Measurements from ENCODE around the gene DIAPH3. TPM values are rescaled to one million over a fixed set of nuclear protein-coding genes. Genes with fewer than 3 reads are reported as not detected.

DIAPH3 gene
- total RNA-seq, 4 donors from 2014 or later: 0.10 to 0.67 TPM; not detected in 2

- TF ChIP-seq POLR2A (IDR thresholded peaks at IDR 0.05): no peak
- TF ChIP-seq, protein P1, sequence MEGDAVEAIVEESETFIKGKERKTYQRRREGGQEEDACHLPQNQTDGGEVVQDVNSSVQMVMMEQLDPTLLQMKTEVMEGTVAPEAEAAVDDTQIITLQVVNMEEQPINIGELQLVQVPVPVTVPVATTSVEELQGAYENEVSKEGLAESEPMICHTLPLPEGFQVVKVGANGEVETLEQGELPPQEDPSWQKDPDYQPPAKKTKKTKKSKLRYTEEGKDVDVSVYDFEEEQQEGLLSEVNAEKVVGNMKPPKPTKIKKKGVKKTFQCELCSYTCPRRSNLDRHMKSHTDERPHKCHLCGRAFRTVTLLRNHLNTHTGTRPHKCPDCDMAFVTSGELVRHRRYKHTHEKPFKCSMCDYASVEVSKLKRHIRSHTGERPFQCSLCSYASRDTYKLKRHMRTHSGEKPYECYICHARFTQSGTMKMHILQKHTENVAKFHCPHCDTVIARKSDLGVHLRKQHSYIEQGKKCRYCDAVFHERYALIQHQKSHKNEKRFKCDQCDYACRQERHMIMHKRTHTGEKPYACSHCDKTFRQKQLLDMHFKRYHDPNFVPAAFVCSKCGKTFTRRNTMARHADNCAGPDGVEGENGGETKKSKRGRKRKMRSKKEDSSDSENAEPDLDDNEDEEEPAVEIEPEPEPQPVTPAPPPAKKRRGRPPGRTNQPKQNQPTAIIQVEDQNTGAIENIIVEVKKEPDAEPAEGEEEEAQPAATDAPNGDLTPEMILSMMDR (IDR thresholded peaks at IDR 0.05): no peak
- Histone ChIP-seq H3K4me3 (replicated peaks in 1 of 3) (no peak overlapping the region), H3K36me3 (no peaks in the 10 kb centered on the region), H3K27me3 (no peaks in the 10 kb centered on the region), H3K27ac (no peak overlapping the region), H3K4me1 (no peaks in the 10 kb centered on the region), H3K9me3 (no peaks in the 10 kb centered on the region)
- DNase-seq: no peak
- intact Hi-C loops (cut with DNase I): no loop called here
- WGBS, 2 donors: 93 to 94% methylated on average over 3 of the region's 3 CpGs
Observed at GRCh38 chr13:59730026-59730425, 433.7 kb downstream of the DIAPH3 start.

DNA sequence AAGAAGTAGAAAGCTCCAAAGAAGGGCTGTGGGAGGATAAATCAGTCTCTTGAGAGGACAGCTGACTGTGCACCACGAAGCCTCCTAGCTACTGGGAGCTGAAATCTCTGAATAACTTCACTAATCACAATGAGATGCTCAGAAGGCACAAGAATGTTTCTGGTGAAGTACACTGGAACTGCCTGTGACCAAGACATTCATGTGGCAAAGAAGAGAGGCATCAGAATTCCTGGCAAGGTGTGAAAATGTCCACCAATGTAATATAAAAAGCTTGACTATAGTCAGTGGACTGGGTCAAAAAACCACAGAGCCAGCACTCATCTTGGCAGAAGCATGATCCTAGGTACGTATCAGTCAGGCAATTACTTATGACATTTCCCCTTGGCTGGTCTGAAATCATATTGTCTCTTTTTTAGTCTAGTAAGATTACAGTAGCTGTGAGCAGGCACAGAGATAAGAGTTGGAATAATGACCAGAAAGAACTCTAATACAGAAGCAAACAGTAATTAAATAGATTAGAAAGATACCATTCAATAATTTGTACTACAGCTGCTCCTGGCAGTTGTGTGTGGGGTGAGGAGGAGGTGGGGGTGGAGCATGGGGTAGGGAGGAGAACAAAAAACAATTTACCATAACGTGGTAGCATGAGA lies 434.7 kb downstream of the DIAPH3 start:
- Histone ChIP-seq H3K36me3 (no peaks in the 10 kb centered on the region), H3K27ac (no peak overlapping the region), H3K4me3 (replicated peaks in 1 of 3) (no peak overlapping the region), H3K4me1 (no peaks in the 10 kb centered on the region), H3K27me3 (no peaks in the 10 kb centered on the region), H3K9me3 (no peaks in the 10 kb centered on the region)
- intact Hi-C loops (cut with DNase I): no loop called here
- no peak for DNase-seq
- WGBS, 2 donors: 82 to 88% methylated on average over 3 of the region's 3 CpGs
- no peak for TF ChIP-seq POLR2A (IDR thresholded peaks at IDR 0.05)
- TF ChIP-seq, protein P1 (IDR thresholded peaks at IDR 0.05): no peak

- no peak overlapping the region for H3K27ac ChIP-seq
- no peaks in the 10 kb centered on the region for H3K36me3 ChIP-seq
- H3K27me3 ChIP-seq: no peaks in the 10 kb centered on the region
- intact Hi-C loops (cut with DNase I): no loop called here
- H3K4me3 ChIP-seq (replicated peaks in 1 of 3): no peak overlapping the region
- no peak for DNase-seq
- no peaks in the 10 kb centered on the region for H3K9me3 ChIP-seq
- H3K4me1 ChIP-seq: no peaks in the 10 kb centered on the region
- 88 to 93% methylated on average over 6 of the region's 6 CpGs for WGBS, 2 donors
- TF ChIP-seq, protein P1 (IDR thresholded peaks at IDR 0.05): no peak
- TF ChIP-seq POLR2A (IDR thresholded peaks at IDR 0.05): no peak
Observed at GRCh38 chr13:59721926-59722910, 441.5 kb downstream of the DIAPH3 start.

GRCh38 chr13:59715611-59716010 lies 448.1 kb downstream of the DIAPH3 start:
- H3K9me3 ChIP-seq: no peaks in the 10 kb centered on the region
- no peaks in the 10 kb centered on the region for H3K27me3 ChIP-seq
- H3K36me3 ChIP-seq: no peaks in the 10 kb centered on the region
- intact Hi-C loops (cut with DNase I): no loop called here
- DNase-seq: no peak
- WGBS, 2 donors: 96 to 98% methylated on average over 1 of the region's 1 CpG
- H3K27ac ChIP-seq: no peak overlapping the region
- TF ChIP-seq, protein P1 (IDR thresholded peaks at IDR 0.05): no peak
- TF ChIP-seq POLR2A (IDR thresholded peaks at IDR 0.05): no peak
- no peaks in the 10 kb centered on the region for H3K4me1 ChIP-seq
- no peak overlapping the region for H3K4me3 ChIP-seq (replicated peaks in 1 of 3)
